Astrocyte (in vitro differentiated cells and primary cell): ENCODE measurements around the gene CMTM4.

Experiments used
- EZH2 ChIP-seq: IDR thresholded peaks from 2 replicates; pipeline ENCODE4 v1.6.1; 2012; ENCODE audit warnings: mild to moderate bottlenecking, low read length, inconsistent platforms; ENCODE audit not compliant: insufficient read depth
- TF ChIP-seq, protein P1 (sequence below): IDR thresholded peaks from 2 replicates; pipeline ENCODE4 v1.5.1; 2011; ENCODE audit warnings: low read depth, mild to moderate bottlenecking, inconsistent platforms, low read length, moderate library complexity; ENCODE audit not compliant: insufficient read depth

DNA sequence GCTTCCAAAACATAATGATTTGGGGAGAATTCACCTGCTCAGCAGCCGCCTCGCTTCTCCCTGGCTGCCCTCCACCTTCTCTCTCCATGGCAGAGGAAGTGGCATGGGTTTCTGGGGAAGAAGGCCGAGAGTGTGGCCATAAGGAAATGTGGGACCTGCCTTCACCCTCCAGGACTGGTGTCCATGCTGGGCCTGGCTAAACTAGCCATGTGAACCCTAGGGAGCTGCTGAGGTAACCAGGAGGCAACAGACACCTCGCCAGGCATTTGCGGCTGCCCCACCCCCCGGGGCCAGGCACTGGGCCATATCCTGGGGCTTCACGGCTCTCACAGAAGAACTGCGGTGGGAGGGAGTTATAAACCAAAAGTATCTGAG, 9.9 kb upstream of the CMTM4 start:
- TF ChIP-seq, protein P1, sequence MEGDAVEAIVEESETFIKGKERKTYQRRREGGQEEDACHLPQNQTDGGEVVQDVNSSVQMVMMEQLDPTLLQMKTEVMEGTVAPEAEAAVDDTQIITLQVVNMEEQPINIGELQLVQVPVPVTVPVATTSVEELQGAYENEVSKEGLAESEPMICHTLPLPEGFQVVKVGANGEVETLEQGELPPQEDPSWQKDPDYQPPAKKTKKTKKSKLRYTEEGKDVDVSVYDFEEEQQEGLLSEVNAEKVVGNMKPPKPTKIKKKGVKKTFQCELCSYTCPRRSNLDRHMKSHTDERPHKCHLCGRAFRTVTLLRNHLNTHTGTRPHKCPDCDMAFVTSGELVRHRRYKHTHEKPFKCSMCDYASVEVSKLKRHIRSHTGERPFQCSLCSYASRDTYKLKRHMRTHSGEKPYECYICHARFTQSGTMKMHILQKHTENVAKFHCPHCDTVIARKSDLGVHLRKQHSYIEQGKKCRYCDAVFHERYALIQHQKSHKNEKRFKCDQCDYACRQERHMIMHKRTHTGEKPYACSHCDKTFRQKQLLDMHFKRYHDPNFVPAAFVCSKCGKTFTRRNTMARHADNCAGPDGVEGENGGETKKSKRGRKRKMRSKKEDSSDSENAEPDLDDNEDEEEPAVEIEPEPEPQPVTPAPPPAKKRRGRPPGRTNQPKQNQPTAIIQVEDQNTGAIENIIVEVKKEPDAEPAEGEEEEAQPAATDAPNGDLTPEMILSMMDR, result no peak
- no peak for TF ChIP-seq EZH2
